Medulla oblongata (tissue), 1 donor: Measurements from ENCODE around the gene INO80E.

Source experiments
- DNase-seq: peaks from one replicate; pipeline ENCODE4 v3.0.0-alpha.2; 2015; ENCODE audit errors: extremely low spot score

INO80E gene

DNA sequence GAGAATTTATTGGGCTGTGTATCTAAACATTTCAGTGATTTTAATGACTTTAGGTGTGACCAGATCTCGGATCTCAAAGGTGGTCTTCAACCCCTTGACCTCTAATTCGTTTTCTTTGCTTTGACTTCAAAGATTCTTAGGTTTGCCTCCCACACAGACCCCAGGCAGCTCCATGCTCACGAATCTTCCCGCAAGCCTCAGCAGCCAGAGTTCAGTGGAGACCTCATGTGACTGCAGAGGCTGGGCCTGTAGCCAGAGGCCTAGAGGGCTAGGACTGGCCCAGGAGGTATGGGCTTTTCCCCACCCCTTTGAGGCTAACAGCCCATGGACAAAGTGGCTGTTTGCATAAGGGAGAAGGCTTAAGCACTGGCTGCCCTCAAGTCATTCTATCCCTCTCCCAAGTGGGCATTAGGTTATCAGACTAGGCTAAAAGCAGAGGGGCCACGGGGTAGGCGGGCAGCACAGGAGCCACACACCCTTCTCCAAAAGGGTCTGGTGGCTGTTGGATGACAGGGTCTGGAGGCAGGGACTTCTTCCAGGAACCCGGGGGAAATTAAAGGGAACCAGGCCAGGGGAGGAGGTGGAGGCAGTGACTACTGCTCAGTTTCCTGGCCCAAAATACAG, 3.6 kb upstream of the INO80E start:
- DNase-seq = no peak

DNA sequence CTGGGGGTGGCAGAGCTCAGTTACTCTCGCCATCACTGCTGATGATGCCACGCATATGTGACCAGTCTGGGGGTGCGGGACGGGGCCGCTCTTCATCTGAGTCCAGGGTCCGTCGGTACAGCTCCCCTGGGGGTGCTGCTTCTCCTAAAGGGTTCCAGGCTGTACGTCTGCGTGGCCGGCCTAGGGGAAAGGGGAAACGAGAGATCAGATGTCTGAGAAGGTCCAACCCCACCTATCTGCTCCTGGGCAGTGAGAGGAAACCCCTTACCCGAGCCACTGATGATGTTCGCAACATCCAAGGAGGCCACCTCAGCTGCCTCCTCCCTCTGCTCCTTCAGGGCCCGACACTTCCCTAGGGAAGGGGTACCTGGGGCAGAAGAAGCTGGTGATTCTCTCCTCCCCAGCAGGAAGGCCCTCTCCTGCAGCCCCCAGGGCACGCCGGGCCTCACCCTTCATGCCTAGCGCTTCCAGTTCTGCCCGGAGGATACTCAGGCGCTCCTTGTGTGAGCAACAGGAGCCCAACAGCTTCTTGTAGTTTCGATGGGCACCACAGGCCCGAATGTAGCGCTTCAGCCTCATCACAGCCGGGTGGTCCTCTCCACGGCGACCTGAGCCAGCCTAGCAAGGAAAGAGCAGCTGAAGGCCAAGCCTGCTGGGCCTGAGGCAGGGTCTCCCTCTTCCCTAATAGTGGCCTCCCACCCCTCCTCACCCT, 2.7 kb upstream of the INO80E start:
- DNase-seq = no peak

- DNase-seq = no peak
Observed at GRCh38 chr16:29993903-29994599, 2.0 kb upstream of the INO80E start.

GRCh38 chr16:29994600-29995323, 1.3 kb upstream of the INO80E start:
- no peak for DNase-seq

DNA sequence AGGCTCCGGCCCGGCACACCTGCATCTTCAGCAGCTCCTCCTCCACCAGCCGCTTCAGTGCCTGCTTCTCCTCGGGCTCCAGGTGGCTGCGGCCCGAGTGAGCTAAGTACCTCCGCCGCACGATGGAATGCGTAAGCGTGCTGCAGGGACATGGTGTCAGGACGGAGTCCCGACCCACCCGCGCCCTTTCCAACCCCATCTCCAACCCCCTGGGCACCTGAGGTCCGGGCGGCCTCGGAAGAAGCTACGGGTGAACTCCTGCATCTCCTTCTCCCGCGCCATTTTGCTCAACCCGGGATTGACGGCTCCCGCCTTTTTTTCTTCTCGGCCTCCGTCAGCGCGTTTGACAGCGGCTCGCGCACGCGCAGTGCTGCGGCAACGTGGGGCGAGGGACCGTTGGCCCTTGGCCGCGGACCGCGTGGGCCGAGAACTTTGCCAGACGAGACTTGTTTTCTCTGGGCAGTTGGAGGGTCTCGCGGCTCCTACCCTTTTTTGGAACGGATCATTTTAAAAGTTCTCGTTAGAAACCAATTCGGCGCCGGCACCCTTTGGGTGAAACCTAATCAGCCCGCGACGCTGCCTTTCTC, 624 bp upstream of the INO80E start, which contains the start of gene HIRIP3:
Gene HIRIP3 (minus strand): TSS at position 294 of the 587 bp plus-strand sequence. CDS start 12 bp downstream, at position 282.
- DNase-seq = peak; percentile 87

GRCh38 chr16:29996766-29997250, 767 bp downstream of the INO80E start:
- DNase-seq = no peak

- DNase-seq = no peak
Observed at GRCh38 chr16:29999605-30000004, 3.6 kb downstream of the INO80E start.

DNA sequence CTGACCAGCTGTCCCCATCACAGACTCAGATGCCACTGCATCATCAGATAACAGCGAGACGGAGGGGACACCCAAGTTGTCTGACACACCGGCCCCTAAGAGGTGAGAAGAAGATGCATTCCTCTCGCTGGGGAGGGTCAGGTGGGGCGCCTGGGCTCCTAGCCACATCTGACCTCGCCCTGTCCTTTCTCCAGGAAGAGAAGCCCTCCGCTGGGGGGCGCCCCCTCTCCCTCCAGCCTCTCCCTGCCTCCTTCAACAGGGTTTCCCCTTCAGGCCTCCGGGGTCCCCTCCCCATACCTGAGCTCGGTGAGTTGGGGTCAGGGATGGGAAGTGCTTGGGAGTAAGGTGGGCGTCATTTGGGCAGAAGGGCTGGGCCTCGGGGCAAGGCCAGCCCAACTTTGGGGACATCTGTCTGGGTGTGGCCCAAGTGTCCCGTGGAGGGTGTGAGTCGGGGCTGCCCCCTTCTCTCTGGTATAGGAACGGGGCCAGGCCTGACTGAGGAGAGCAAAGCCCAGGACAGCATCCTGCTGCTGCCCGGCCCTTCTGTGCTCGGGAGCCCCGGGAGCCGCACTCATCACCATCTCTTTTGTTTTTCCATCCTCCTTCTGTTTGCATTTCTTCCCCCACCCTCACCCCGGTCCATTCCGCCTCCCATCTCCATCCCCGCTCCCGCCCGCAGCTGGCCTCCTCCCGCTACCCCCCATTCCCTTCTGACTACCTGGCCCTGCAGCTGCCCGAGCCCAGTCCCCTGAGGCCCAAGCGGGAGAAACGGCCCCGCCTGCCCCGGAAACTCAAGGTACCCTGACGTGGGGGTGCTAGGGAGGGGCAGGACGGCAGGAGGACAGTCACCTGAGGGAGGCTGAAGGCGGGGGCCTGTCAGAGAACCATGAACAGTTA, 4.9 kb downstream of the INO80E start:
- no peak for DNase-seq

GRCh38 chr16:30002614-30003346, 6.7 kb downstream of the INO80E start:
- no peak for DNase-seq

DNA sequence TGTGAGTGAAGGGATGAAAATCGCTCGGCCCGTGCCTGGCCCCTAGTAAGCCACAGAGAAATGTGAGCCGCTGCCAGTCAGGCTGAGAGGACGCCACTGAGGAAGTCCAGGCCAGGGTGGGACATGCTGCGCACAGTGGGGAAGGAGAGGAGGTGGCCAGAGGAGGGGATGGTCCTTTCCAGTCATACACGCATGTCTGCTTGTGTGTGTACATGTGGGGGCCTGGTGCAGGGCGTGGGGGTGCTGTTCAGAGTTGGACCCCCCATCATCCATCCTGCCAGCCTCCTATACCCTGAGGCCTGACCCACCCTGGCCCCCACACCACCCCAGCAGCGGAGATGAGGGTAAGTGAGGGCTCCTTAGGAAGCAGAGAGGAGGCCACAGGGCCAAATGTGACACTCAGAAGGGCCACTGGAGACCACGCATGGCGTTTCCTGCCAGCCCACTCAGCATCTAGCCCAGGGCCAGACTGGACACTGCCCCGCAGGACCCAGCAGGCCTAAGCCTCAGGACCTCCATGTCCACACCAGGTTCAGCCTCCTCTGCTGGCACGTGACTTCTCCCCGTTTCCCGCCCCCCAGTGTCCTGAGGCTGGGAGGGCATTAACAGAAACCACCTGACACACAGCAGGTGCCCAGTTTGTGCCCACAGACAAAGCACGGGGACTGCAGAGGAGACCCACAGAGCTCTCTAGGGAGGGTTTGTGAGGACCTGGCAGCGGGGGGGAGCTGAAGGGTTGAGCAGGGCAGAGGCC, 7.8 kb downstream of the INO80E start:
- DNase-seq = no peak

GRCh38 chr16:30004424-30004776, 8.4 kb downstream of the INO80E start:
- no peak for DNase-seq

DNA sequence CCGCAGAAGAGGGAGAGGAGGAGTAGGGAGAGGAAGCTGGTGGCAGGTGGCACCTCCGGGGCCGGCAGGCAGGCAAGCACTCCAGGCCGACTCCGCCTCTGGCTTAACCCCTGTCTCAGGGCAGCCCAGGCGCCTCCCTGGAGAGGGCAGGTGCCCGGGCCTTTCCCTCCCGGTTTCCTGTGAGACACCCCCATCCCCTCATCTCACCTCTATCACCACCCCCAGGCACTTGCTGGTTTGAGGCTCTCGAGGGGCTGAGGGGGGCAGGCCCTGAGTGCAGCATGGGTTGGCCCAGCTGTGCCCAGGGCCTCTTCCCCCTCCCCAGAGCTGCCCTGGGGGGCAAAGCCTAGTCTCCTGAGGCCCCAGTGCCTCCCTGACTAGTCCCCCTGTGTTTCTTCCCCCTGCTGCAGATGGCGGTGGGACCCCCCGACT, 8.8 kb downstream of the INO80E start:
- DNase-seq = no peak

DNA sequence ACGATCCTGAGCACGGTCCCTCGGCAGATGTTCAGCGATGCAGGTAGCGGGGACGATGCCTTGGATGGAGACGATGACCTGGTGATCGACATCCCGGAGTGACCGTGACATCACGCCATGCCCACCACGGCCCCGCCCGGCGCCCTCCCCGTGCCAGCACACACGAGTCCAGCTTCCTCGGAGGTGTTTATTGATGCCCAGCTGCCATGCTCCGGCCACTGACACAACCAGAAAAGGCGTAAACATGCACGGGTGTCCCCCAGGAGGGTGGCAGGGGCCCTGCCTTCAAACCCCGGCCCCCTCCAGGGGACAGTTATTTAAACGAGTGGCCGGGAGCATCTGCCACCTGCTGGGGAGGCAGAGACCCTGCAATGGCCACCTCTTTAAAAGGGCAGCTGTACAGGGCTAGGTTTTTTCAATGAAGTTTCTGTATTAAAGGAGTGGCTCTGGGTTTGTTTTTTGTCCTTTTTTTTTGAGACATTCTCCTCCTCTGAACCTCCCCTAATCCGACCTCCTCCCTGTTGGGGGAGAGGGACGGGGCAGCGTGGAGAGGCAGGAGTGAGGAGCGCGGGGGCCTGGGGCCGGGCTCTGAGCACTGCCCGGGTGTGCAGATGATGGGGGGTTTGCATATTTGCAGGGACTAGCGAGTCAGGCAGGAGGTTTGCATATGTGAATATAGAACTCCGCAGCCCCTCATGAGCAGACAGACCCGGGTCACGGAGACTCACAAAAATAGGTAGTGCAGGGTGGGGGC, 9.5 kb downstream of the INO80E start:
- peak; percentile 16 for DNase-seq

- DNase-seq = no peak
Observed at GRCh38 chr16:30006095-30006473, 10.0 kb downstream of the INO80E start.

DNA sequence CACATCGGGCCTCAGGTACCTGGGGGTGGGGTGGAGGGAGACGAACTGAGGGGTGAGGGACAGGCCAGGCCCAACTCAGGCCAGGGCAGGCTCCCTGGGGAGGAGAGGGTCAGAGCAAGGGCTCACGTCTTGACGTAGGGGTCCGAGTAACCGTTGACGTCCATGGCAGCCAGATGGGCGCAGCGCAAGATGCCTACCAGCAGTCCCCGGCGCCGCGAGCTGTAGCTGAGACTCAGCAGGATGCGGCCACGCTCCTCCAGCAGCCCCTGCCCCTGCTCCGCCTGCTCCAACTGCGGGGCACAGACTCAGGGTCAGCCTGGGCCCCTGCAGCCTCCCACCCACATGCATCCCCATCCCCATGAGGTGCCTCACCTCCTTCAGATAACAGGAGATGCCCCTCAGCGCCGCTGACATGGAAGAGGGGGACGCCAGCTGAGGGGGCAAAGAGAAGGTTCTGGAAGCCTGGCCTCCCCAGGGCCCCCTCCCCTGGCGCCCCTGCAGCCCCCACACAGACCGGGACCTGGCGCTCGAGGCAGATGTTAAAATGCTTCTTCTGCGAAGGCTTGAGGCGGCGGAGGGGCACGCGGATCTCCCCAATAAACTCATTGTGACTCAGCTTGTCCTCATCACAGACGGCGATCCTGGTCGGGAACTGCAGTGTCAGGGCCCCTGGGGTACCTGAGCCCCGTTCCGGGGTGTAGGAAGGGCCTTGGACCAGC, 10.8 kb downstream of the INO80E start:
- DNase-seq = no peak

DNA sequence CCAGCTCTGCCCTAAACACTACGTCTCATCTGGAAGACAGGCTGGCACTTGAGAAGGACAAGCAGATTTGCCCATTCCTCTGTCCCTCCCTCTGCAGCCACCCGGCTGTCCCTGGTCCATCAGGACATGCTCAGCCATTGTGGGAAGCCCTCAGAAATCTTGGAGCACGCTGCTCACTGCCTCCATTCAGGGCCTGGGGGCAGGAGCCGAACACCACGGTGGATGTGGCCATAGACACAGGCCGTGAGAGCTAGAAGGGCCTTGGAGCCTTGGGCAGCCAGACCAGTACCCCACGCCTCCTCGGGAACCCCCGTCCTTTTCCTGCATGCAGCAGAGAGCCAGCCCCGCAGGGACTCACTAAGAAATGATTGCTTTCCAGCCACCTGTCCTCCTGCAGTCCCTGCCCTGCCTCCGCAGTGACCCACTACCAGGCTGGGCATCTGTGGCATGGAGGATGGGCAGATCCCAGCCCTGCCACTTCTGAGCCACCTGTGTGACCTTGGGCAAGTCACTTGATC, 11.4 kb downstream of the INO80E start:
- no peak for DNase-seq

DNA sequence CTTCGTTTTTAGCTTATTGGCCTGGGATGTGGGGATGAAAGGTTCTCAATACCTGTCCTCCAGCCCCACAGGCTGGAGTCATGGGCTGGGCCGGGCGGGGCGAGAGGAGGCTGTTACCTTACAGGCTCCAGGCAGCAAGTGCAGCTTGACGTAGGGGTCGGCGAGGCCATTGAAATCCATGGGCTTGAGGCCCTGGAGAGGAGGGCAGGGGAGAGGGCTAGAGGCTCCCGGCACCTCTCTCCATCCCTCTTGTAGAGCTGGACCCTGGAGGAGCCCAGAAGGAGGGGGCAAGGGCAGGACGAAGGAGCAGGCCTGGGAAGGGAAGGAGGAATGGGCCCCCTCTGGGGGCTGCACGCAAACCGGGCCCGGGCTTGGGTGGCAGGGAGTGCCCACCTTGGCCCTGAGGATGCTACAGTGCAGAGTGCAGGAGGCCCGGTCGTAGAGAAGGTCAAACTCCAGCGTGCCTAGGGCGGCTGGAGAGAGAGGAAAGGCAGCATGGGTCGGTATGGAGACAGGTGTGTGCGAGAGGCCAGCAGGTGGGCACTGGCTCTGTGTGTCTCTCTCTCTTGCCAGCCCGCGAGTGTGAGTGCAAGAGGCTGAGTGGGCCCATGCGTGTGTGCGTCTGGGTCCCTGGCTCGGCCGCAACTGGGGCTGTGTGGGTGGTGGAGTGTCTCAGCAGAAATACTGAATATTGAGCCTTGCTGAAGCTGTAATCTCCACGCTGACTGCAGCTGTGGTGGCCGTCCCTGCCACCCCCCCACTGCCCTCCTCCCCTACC, 13.2 kb downstream of the INO80E start:
- DNase-seq = no peak
